ENCODE results near the gene LSMEM2. TPM values are rescaled to one million over a fixed set of nuclear protein-coding genes. Genes with fewer than 3 reads are reported as not detected.
A peak's percentile ranks its signal among the peaks of the same experiment; 100 is the strongest.

The LSMEM2 gene
- total and polyA plus RNA-seq, 9 of the 15 experiments (the other 6 are each of a cell fraction or from before 2014, with no cell fraction given) = not detected

DNA sequence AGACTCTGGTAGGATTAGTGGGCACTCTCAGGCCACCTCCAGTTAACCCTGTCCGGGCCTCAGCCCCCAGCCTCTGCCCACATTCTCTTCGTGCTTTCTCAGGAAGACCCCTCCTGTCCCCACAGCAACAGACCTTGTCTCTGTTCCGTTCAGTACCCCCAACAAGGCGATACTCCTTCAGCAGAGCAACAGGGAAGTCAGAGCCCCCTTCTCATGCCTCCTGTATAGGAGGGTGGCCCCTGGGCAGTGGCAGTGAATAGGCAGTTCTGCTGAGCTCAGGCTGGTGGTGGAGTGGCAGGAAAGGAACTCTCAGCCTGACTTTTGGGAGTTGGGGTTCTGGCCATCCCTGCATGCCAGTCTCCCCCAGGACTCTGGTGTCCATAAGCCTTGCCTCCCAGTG, 9.4 kb upstream of the LSMEM2 start:
- Histone ChIP-seq H3K27me3 (ENCODE audit: control insufficient read depth in 2 of 2, insufficient read depth in 2 of 2, low read length in 2 of 2) (no peaks in the 10 kb centered on the region), H3K27ac (ENCODE audit: extremely low read depth, low read depth, low read length) (no peak overlapping the region), H3K9me1 (ENCODE audit: control insufficient read depth, insufficient read depth, low read length) (no peaks in the 10 kb centered on the region), H3K4me1 (replicated peaks in 1 of 2; ENCODE audit: control insufficient read depth in 2 of 2, insufficient read depth in 2 of 2, low read length in 2 of 2) (peaks cover 4 to 65% of the 10 kb centered on the region in 2 experiments; a peak in 3 of 5 replicates), H2AFZ (ENCODE audit: low read depth, low read length) (no peak overlapping the region), H3K4me3 (no peak overlapping the region), H4K20me1 (replicated peaks; ENCODE audit: control insufficient read depth, insufficient read depth, low read length) (no peaks in the 10 kb centered on the region; the same call in 1 of the 2 replicates), H3K36me3 (ENCODE audit: control insufficient read depth, insufficient read depth, low read length) (no peaks in the 10 kb centered on the region), H3K4me2 (ENCODE audit: insufficient read depth, low read length) (no peak overlapping the region), H3K79me2 (ENCODE audit: control insufficient read depth, insufficient read depth, low read length) (no peaks in the 10 kb centered on the region), H3K9ac (ENCODE audit: insufficient read depth in 1 of 2, low read depth in 2 of 2, low read length in 2 of 2) (0 out of 4 replicates have a peak overlapping the region, but pooled peaks of 1 of the 2 experiments have one; percentile 2), H3K9me3 (replicated peaks; ENCODE audit: control insufficient read depth, insufficient read depth, low read depth, low read length) (no peaks in the 10 kb centered on the region)
- in situ Hi-C loops (cut with MboI) = no loop called here
- ATAC-seq (no peak), FAIRE-seq (no peak), DNase-seq (ENCODE audit: extremely low read depth in 1 of 4, low spot score in 3 of 4) (no peak)
- intact Hi-C loops (cut with micrococcal nuclease) = no loop called here
- no TSS peak for BruUV-seq (replicated peaks)
- no peak for TF ChIP-seq HNRNPH1 (optimal IDR thresholded peaks at IDR 0.05; ENCODE audit: low read depth, low read length)
- no peak for TF ChIP-seq DMBX1 (CRISPR knock-in tag; IDR thresholded peaks at IDR 0.05; ENCODE audit: borderline replicate concordance)
- TF ChIP-seq ZNF766 (CRISPR knock-in tag; conservative IDR thresholded peaks at IDR 0.05) = no peak
- TF ChIP-seq, protein P1, sequence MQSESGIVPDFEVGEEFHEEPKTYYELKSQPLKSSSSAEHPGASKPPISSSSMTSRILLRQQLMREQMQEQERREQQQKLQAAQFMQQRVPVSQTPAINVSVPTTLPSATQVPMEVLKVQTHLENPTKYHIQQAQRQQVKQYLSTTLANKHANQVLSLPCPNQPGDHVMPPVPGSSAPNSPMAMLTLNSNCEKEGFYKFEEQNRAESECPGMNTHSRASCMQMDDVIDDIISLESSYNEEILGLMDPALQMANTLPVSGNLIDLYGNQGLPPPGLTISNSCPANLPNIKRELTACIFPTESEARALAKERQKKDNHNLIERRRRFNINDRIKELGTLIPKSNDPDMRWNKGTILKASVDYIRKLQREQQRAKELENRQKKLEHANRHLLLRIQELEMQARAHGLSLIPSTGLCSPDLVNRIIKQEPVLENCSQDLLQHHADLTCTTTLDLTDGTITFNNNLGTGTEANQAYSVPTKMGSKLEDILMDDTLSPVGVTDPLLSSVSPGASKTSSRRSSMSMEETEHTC (IDR thresholded peaks at IDR 0.05) = no peak
- TF ChIP-seq ZFX (CRISPR knock-in tag; IDR thresholded peaks at IDR 0.05) = no peak
- no peak for TF ChIP-seq CCNT2 (IDR thresholded peaks at IDR 0.05; ENCODE audit: borderline replicate concordance, extremely low read depth, insufficient read length, low read depth, low read length)
- no peak for TF ChIP-seq ATF1 (CRISPR knock-in tag; IDR thresholded peaks at IDR 0.05)
- TF ChIP-seq ATF1 (tag; IDR thresholded peaks at IDR 0.05) = no peak
- ChIA-PET CTCF (ENCODE audit: low intra/inter-chr PET ratio) (interaction anchor here (0.6 kb wide), 1 partner anchor 43 kb away, joined by 3 read pairs; no protein-coding TSS in a partner anchor), POLR2A (interaction anchor here (0.5 to 1.0 kb wide), 2 partner anchors 23 to 105 kb away, joined by 3 read pairs; no protein-coding TSS in a partner anchor)
- WGBS (ENCODE audit: insufficient coverage, low coverage, missing lambda C conversion rate) = 11% methylated on average over 3 of the region's 4 CpGs
